Neural progenitor cell (in vitro differentiated cells): ENCODE results near the gene HCRTR1.

Experiments
- CTCF ChIP-seq: fragments of 200-600 bp; sonication (generic); IDR thresholded peaks from 2 replicates; pipeline ENCODE4 v1.5.1; 2017; ENCODE audit warnings: antibody characterized with exemption, mild to moderate bottlenecking
- EZH2 ChIP-seq: fragments of 200-600 bp; sonication (generic); IDR thresholded peaks from 2 replicates; pipeline ENCODE4 v1.6.1; 2017; ENCODE audit warnings: antibody characterized with exemption, mild to moderate bottlenecking, moderate library complexity
- EZH2phosphoT487 ChIP-seq: fragments of 200-600 bp; sonication (generic); IDR thresholded peaks from 2 replicates; pipeline ENCODE4 v1.6.1; 2017; ENCODE audit warnings: antibody characterized with exemption

DNA sequence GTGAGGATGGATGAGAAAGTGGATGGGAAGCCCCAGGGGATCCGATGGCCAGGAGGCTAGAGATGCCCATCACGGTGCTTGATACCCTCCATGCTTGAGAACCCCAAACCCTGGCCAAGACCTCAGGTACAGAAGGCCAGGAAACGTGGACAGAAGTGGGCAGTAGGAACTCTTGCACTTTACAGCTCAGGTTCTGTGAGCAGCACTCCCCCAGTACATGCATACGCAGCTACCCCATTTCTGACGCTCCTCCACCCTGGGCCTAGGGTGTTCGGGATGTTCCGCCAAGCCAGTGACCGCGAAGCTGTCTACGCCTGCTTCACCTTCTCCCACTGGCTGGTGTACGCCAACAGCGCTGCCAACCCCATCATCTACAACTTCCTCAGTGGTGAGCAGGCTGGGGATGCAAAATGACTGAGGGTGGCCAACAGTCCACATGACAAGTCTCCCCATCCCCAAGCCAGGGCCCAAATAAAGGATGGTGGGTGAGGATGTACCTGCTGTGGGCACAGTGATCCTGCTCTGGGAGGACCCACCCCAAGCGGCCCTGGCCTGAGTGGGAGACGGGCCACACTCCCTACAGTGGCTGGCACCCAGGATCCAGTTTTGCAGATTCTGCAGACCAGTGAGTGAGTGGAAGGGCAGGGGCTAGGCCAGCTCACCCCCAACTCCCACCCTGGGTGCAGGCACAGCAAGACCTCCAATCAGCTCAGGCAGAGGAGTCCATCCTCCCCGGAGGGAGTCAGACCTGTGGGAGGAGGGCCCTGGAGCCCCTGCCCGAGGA is 7.4 kb downstream of the HCRTR1 start:
- TF ChIP-seq CTCF (no peak), EZH2 (no peak), EZH2phosphoT487 (no peak)
